G401.6 (cell line): ENCODE results near the gene GABRA4.

Experiments
- FAIRE-seq: peaks from 2 replicates; lab custom pipeline; 2012; peaks lifted over from hg19 to GRCh38; lab: Jason Lieb, UNC

GABRA4 gene

DNA sequence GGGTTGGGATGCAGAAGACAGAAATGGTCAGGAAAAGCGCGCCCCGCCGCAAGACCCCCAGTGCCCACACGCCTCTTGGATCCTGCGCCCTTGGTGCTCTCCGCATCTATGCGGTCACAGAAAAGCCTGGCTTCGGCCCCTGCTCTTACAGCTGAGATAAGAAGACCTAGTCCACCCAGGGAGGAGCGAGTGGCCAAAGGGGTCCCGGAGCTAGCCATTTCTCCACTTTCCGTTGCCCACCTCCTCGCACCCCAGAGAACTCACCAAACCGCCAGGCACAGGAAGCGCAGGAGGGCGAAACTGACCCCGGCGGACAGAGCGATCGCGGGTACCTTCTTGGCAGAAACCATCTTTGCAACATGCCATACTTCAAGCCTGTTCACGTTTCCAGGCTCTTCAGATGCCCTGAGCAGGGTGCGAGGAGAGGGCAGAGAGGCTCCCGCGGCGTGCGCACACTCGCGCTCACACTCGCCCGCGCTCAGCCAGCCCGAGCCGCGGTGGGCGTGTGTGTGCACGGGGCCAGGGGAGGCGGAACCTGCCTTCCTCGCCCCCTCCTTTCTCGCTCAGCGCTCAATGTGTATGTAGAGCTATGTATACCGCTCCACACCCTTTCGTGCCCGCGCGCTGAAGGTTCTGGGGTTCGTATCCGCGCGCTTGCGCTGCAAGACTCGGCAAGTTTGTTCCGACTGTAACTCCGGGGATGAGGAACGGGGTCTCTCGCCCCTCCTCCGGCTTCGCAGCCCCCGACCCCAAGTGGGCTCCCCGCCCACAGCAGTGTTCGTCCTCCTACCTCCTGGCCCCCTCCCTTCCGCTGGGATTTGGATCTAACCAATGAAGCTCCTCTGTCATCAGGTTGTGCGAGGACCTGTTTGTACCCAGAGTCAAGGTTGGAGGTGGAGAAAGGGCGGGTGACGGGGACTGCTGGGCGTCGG, at the start of gene GABRA4:
GABRA4 (minus strand) TSS at position 507 of the 932 bp plus-strand sequence; CDS start at position 350, 157 bp downstream.
- no peak for FAIRE-seq

DNA sequence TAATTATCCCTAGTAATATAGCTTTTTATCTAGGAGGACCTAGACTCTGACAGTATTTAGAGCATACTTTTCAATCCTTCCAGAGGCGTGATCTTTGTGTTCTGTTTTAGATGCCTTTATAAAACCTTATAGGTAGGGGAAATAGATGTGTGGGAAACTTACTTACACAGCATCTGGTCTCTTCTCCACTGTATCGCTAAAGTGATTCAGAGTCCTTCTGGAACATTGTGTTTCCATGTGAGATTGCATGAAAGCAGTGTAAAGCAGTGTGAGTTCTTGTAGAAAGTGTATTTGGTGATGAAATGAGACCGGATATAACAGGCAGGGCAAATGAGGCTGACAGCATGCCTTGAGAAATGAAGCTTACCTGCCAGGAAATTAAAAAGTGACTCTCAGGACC, 47.4 kb upstream of the GABRA4 start:
- no peak for FAIRE-seq

DNA sequence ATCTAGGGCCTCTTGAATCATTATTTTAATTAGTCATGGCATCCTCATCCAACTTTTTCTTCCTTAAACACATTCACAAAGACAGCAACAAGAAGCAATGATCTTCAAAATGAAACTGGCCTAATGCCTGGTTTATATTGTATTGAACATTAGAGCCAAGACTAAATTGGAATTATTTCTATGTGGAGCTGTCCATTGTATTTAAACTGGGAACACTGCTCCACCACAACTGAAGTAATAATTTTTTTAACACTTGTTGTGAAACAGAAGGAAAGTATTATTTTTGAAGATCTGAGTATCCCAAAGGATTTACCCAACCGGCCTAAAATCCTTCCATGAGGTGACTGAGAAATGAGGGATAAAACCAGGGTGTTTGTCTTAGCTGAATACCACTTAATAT, 44.9 kb upstream of the GABRA4 start:
- no peak for FAIRE-seq

DNA sequence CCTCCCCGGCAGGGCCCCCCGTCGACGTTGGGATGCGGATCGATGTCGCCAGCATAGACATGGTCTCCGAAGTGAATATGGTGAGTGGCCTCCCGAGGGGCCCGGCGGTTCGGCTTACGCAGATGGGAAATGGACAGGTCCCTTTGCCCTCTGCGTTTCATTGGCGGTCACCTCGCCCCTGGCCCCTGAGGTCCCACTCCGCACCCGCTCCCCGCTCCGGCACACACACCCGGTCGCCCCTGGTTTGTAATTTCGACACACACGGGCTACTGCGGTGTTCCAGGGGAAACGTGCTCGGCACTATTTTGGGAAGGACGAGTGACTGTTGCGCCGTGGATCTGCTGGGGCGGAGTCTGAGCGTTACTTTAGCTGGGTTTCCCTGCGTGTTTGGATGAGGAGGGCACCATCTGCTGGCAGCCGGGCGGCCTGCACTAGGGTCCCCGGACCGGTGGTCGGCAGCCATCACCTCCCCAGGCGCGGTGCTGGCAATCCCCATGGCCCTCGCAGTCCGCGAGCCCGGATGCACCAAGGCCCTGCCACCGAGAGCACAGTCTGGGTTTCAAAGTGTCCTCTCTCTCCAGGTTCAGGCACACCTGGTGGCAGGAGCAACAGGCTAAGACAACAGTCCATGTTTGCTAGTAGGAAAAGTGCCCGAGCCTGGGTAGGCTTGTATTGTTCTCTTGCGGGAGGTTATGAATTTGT, 39.2 kb upstream of the GABRA4 start:
- no peak for FAIRE-seq

DNA sequence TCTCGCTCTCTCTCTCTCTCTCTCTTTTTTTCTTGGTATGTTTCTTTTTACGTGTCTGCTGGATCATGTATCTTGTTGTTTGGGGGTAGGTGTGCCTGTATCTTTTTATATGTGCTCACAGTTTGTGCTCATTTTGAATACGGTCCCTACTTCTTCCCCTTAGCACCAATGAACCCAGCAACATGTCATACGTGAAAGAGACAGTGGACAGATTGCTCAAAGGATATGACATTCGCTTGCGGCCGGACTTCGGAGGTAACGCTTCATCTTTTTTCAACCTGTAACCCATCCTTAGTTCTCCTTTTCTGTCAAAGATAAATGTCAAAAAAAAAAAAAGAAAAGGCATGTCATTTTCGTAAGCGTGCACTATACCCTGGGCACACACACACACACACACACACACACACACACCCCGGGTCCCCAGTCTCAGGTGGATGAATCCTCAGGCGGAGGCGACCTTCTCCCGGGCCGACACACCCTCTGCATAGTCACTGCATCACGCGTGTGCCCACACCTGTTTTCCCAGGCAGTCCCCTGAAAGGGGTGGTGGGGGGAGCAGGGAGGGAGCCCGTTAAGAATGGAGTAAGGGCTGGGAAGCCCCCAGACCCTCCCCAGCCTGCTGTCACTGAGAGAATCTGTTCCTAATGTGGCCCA, 38.5 kb upstream of the GABRA4 start:
- FAIRE-seq = no peak

DNA sequence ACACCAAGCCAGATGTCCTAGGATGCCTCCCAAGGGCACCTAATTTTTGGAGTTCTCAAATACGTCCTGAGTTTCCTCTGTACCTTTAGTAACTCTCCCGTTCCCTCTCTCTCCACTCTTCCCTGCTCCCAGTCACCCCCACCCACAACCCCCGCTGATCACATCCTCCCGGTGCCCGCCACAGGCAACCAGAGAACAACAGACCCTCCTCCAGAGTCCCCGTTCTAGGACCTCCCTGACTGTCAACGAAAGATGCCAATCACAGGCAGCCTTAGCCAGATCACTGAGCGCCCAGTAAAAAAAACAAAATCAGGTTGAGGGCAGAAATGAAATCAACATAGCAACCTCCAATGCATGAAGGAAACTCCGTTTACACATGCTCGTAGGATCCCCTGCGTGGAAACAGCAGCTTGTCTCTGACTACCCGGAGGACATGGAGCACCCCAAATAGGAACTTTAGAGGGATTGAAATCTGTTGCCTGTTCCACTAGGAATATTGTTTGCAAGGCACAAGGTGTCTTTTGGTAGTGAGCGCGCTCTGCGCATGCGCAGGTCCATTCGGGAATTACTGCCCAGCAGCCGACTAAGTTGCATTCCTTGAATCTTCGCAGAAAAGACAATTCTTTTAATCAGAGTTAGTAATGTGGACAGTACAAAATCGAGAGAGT, 37.8 kb upstream of the GABRA4 start, which contains the start of gene GABRB1:
GABRB1 (plus strand) TSS at position 557 of the 668 bp plus-strand sequence.
- no peak for FAIRE-seq

DNA sequence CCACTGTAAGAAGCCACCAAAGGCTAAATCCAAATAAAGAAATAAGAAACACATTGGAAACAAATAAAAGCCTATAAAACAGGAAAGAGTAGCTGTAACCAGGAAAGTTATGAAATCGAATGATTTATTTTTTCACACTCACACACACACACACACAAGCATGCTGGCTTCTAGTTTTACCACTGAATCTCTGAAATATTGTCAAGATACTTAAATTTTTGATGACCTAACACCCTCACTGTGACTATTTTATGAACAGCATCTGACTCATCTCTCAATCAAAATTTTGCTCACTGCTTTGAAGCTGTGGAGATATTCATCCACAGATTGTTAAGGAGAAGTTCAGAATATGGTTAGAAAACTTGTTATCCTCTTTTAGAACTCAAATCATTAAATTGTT, 24.1 kb upstream of the GABRA4 start:
- no peak for FAIRE-seq

DNA sequence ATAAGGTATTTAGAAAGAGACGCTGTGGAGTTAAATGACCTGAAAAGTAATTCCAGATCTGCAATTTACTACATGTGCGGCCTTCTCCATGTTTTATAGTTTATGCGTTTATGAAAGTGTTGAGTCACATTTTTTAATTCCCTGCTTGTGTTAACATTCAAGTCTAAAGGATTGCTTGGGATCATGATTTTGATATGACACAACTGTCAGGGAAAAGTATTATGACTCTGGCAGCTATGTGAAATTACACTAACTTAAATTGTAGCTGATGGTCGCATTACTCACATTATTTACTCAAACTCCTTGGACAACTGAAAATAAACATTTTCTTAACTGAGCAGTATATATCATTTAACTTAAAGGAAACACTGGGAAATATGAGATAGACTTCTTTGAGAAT, 23.7 kb upstream of the GABRA4 start:
- FAIRE-seq = no peak

DNA sequence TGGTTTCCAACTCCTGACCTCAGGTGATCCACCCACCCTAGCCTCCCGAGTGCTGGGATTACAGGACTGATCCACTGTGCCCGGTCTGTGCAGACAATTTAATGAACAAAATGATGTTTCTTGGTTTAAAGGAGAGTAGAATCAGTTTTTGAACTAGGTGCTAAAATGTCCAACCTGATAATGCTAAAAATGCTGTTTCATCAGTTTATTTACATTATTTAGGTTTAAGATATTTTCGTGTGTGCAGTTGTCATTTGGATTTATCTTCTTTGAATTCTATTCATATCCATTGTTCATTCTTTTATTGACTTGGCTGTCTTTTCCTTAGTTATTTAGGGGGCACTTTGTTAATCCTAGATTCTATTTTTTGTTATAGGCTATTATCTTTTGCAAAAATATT, 20.0 kb upstream of the GABRA4 start:
- FAIRE-seq = no peak

DNA sequence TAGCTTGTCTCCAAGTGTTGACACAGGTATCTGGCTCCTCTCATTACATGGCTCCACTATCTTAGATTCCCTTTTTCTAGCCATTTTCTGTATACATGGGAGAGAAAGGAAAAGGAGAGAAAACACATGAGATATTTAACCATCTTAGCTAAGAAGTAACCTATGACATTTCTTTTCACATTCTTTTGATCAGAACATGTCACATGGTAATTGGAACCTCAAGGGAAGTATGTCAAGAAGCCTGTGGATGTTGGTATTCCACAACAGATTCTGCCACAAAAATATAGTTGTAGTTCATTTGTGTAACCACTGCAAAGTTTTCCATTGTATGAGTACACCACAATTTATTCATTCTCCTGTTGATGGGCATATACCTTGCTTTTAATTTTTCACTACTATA, 19.3 kb upstream of the GABRA4 start:
- no peak for FAIRE-seq

DNA sequence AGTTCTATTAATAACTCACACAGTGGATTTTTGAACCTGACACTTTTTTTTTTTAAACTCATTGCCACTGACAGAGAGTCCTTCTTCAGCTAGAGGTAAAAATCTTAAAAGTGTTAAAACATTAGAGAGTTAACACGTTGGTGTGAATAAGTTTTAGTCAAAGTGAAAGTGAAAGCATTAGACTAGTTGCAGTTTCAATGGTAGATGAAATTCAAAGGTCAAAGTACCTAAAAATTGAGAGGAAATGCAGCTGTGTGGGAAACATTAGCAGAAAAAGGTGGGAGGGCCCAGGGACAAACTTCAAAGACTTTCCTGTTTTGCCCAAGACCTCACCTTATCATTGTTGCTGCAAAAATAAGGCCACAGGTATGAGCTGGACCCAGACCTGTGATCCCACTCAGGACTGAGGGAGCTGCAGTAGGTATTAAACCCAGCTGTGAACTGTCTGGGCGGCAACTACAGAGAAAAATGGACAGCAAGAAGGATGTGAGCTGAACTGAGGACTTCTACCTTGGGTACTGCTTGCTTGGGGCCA, 17.6 kb upstream of the GABRA4 start:
- FAIRE-seq = no peak

DNA sequence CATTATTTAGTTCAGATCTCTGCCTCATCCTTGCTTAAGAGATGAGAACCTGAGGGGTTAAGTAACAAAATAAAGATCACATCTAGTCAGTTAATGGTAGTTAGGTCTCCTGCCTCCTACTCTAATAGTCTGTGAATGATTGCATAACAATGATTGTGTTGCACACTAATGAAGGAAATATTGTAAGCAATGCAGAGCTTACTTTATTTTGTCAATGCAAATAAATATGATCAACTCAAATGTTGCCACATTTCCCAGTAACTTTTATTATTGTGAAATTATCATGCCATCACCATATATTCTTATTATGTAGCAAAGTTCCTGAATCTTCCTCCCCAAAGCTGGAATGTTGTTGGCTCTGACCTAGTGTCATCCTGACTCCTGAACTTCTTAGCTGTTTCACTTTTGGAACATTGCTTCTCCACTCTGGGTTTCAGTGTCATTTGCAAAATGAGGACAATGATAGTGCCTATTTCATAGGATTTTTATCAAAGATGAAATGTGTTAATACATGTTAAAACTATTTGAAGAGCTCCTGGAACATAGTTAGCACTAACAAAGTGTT, 17.0 kb upstream of the GABRA4 start:
- no peak for FAIRE-seq

DNA sequence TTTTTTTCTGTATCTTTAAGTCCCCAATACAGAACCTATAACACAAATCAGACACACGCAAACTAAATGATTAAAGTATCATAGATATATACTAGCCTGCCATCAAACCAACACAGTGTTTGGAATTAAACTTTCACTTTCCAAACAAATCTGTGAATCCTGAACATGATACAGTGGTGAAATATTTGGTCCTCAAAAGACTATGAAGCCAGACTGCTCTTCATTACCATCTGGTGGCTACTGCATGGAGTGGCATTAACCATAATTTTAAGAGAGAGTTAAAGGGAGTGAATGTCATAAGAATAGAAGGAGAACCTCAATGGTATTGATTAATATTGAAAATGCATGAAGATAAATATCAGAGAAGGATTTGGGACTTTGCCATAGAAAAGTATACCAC, 9.2 kb upstream of the GABRA4 start:
- no peak for FAIRE-seq

DNA sequence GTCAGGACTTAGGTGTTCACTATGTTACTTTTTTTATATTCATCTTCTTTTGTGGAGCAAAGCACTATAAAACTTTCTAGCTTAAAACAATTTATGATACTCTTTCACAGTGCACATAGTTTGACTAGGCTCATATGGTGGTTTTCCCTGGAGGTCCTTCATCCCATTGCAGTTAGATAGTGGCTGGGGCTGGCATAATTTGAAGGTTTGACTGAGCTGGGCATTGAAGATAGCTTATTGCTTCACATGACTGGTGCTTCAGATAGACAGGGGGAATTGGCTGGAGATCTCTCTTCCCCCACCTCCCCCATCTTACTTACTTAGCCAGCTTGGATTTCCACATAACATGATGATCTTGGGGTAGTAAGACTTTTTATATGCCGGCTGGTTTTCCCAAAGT, 7.0 kb upstream of the GABRA4 start:
- FAIRE-seq = no peak

DNA sequence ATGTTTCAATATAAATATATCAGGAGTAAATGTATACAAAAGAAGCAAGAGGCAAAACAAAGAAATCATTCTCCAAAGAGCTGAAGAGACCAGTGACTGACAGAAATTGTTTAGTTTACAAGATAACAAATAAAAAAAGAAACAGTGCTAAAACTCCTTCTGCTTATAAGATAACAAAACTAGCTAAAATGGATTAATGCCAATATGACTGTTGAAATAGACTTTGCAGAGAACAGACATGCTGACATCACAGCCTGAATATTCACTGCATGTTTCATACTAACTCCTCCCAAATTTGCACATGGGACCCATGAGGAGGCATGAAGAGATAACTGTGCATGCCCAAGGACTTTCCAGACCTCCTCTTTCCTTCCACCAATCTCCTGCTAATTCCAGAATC, 6.2 kb upstream of the GABRA4 start:
- FAIRE-seq = no peak

DNA sequence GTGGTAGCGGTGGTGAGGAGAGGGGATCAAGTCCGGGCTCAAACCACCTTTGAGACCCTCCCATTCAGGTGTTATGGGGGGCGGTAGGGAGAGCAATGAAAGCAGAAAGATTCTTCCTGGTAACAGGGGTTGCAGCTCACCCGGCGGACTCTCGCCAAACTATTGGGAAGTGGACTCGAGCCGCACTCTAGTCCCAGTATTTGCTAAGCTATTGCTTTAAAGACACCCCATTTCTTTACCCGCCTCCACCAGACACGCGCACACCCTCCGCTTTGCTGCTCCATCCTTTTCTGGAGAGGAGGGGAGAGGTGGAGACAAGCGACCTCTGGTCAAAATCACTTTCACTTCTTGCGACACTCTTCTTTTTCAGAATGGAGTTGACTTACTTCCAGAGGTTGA, 625 bp upstream of the GABRA4 start:
- no peak for FAIRE-seq

DNA sequence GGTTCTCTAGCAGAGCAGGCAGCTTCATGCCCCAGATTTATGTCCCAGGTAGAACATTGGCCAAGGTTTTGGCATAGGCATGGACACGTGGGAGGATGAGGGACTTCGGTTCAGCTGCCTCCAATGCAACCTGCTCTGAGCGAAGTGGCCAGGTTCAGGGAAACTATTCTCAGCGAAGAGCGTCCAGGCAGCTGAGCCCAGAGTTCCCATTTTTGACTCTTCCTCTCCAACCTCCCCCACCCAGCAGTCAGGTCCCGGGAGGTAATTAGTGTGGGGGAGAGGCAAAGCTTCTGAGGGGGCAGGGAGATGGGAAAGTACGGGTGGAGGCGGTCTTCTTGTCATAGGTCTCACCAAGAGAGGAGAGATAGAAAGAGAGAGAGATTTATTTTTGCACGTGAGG, 1.0 kb downstream of the GABRA4 start:
- FAIRE-seq = no peak

DNA sequence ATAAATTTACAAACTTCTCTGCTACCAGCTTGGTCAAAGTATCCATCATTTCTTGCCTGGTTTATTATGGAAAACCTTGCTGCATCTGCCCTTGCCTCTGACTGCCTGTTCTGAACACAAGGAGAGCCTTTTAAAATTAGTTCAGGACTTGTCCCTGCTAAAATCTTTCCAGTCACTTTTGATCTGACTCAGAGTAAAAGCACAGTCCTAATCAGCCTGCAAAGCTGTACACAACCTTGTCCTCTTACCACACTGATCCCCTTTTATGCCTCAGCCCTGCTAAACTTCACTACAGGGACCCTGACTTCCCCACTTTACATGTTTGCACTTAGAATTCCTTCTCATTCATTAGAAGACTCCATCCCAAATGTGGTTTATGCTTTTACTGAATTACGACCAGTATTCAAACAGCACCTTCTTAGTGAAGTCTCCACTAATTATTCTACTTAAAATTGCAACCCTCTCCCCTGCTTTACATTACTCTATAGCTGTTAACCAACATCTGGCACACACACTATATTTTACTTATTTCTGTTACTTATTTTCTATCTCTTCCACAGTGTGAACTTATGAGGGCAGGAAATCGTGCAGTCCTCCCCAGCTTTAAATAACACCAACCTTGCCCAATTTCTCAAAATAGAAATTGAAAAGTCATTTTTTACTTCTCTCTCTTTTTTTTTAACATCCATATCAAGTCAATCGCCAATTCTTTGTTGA, 6.3 kb downstream of the GABRA4 start:
- FAIRE-seq = no peak

DNA sequence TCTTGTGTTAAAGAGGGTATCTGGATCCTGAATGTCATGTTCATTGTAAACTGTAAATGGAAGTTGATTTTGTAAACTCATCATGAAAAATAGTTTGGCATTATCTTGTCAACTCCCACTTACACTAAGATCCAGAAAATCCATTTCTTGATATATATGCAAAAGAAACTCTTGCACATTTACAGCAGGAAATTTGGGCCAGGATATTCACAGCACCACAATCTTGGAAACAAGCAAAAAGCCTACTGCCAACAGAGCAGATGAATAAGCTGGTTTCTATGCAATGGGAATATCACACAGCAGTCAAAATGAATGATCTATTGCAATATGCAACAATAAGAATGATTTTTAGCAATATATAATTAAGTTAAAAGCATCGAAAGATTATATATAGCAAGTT, 8.6 kb downstream of the GABRA4 start:
- no peak for FAIRE-seq

DNA sequence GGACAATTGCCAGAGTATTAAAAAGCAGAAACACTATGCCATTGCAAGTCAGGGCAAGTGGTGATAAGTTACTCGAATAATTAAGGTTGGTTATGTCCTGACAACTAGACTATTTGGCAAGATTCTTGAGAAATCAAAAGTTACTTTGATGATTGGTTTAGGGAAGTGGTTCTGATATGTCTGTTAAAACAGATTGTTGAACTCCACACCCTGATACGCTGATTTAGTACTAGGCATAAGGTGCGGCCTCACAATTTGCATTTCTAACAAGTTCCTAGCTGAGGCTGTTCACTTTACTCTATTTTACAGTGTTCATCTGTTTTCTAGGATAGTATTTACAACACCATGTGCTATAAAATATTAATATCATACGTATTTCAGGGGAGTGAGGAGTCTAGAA, 12.5 kb downstream of the GABRA4 start:
- FAIRE-seq = no peak

DNA sequence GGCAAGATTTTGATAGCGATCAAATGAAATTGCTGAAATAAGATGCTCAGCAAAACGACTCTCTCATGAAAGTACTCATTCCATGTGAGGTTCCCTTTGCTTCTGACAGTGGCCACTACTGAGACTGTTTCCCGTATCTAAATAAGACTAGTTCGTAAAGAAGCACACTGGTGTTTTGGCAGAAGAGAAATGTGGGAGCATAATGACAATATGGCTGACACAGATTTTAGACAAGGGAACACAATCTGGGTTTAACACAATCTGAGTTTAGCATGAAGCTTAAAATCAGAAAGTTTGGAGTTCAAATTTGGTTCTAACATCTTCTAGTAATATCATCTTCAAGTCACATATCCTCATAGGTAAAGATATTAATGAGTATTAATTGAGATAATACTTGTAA, 13.7 kb downstream of the GABRA4 start:
- no peak for FAIRE-seq
